Measurements from ENCODE around the gene CDH23. TPM values are rescaled to one million over a fixed set of nuclear protein-coding genes. Genes with fewer than 3 reads are reported as not detected.

CDH23 gene
- total and polyA plus RNA-seq, 5 donors, result 2.4 to 6.3 (median 5.2) TPM

- Histone ChIP-seq H3K27me3 (ENCODE audit: control insufficient read depth, insufficient read depth) (no peaks in the 10 kb centered on the region), H3K4me3 (ENCODE audit: low read length) (no peak overlapping the region), H3K4me1 (ENCODE audit: control insufficient read depth, insufficient read depth, low read length) (peaks cover 4% of the 10 kb centered on the region), H3K27ac (ENCODE audit: low read length) (no peak overlapping the region), H3K9me3 (ENCODE audit: control insufficient read depth, low read length) (no peaks in the 10 kb centered on the region)
- WGBS, result 90% methylated on average over 6 of the region's 6 CpGs
- no peak for ATAC-seq
- intact Hi-C loops (cut with DNase I), result no loop called here
- peak in 1 of 3 donors; percentile 41 for DNase-seq
Observed at GRCh38 chr10:71779641-71780040, 382.9 kb downstream of the CDH23 start.

- intact Hi-C loops (cut with DNase I), result no loop called here
- H3K4me1 ChIP-seq (ENCODE audit: control insufficient read depth, insufficient read depth, low read length), result peaks cover 4% of the 10 kb centered on the region
- peak in 1 of 3 donors; percentile 4 for DNase-seq
- no peak for ATAC-seq
- WGBS, result 90% methylated on average over 7 of the region's 7 CpGs
- H3K4me3 ChIP-seq (ENCODE audit: low read length), result no peak overlapping the region
- H3K27me3 ChIP-seq (ENCODE audit: control insufficient read depth, insufficient read depth), result no peaks in the 10 kb centered on the region
- no peak overlapping the region for H3K27ac ChIP-seq (ENCODE audit: low read length)
- no peaks in the 10 kb centered on the region for H3K9me3 ChIP-seq (ENCODE audit: control insufficient read depth, low read length)
Observed at GRCh38 chr10:71780156-71780555, 383.4 kb downstream of the CDH23 start.

GRCh38 chr10:71780719-71781118 lies 384.0 kb downstream of the CDH23 start:
- Histone ChIP-seq H3K4me1 (ENCODE audit: control insufficient read depth, insufficient read depth, low read length) (peaks cover 4% of the 10 kb centered on the region), H3K4me3 (ENCODE audit: low read length) (no peak overlapping the region), H3K27ac (ENCODE audit: low read length) (no peak overlapping the region), H3K9me3 (ENCODE audit: control insufficient read depth, low read length) (no peaks in the 10 kb centered on the region), H3K27me3 (ENCODE audit: control insufficient read depth, insufficient read depth) (no peaks in the 10 kb centered on the region)
- no peak for ATAC-seq
- 88% methylated on average over 9 of the region's 9 CpGs for WGBS
- intact Hi-C loops (cut with DNase I), result no loop called here
- peak in 1 of 3 donors; percentile 6 for DNase-seq

GRCh38 chr10:71782221-71782916 lies 385.6 kb downstream of the CDH23 start:
- intact Hi-C loops (cut with DNase I), result no loop called here
- peak in 1 of 2 donors; percentile 25 for ATAC-seq
- no peak overlapping the region for H3K27ac ChIP-seq (ENCODE audit: low read length)
- H3K27me3 ChIP-seq (ENCODE audit: control insufficient read depth, insufficient read depth), result no peaks in the 10 kb centered on the region
- H3K4me3 ChIP-seq (ENCODE audit: low read length), result no peak overlapping the region
- 75% methylated on average over 6 of the region's 6 CpGs for WGBS
- peaks cover 4% of the 10 kb centered on the region for H3K4me1 ChIP-seq (ENCODE audit: control insufficient read depth, insufficient read depth, low read length)
- H3K9me3 ChIP-seq (ENCODE audit: control insufficient read depth, low read length), result no peaks in the 10 kb centered on the region
- peak in 1 of 3 donors; percentile 50 for DNase-seq

GRCh38 chr10:71782917-71783490 lies 386.3 kb downstream of the CDH23 start:
- DNase-seq (peak in 1 of 3 donors; percentile 69), ATAC-seq (peak; percentile 48 to 50)
- WGBS, result 29% methylated on average over 7 of the region's 7 CpGs
- no peak overlapping the region for H3K4me3 ChIP-seq (ENCODE audit: low read length)
- H3K9me3 ChIP-seq (ENCODE audit: control insufficient read depth, low read length), result no peaks in the 10 kb centered on the region
- intact Hi-C loops (cut with DNase I), result no loop called here
- H3K27me3 ChIP-seq (ENCODE audit: control insufficient read depth, insufficient read depth), result no peaks in the 10 kb centered on the region
- H3K27ac ChIP-seq (ENCODE audit: low read length), result no peak overlapping the region
- H3K4me1 ChIP-seq (ENCODE audit: control insufficient read depth, insufficient read depth, low read length), result peaks cover 4% of the 10 kb centered on the region

- no peak overlapping the region for H3K4me3 ChIP-seq (ENCODE audit: low read length)
- no peaks in the 10 kb centered on the region for H3K9me3 ChIP-seq (ENCODE audit: control insufficient read depth, low read length)
- ATAC-seq (no peak), DNase-seq (peak in 1 of 3 donors; percentile 29)
- H3K27me3 ChIP-seq (ENCODE audit: control insufficient read depth, insufficient read depth), result no peaks in the 10 kb centered on the region
- no peak overlapping the region for H3K27ac ChIP-seq (ENCODE audit: low read length)
- intact Hi-C loops (cut with DNase I), result no loop called here
- 86% methylated on average over 17 of the region's 17 CpGs for WGBS
- H3K4me1 ChIP-seq (ENCODE audit: control insufficient read depth, insufficient read depth, low read length), result peaks cover 4% of the 10 kb centered on the region
Observed at GRCh38 chr10:71783917-71784678, 387.4 kb downstream of the CDH23 start.

GRCh38 chr10:71784679-71785272 lies 388.1 kb downstream of the CDH23 start:
- Histone ChIP-seq H3K4me3 (ENCODE audit: low read length) (no peak overlapping the region), H3K27me3 (ENCODE audit: control insufficient read depth, insufficient read depth) (no peaks in the 10 kb centered on the region), H3K9me3 (ENCODE audit: control insufficient read depth, low read length) (no peaks in the 10 kb centered on the region), H3K27ac (ENCODE audit: low read length) (no peak overlapping the region), H3K4me1 (ENCODE audit: control insufficient read depth, insufficient read depth, low read length) (peaks cover 4% of the 10 kb centered on the region)
- no peak for ATAC-seq
- peak in 1 of 3 donors; percentile 33 for DNase-seq
- WGBS, result 94% methylated on average over 18 of the region's 18 CpGs
- intact Hi-C loops (cut with DNase I), result no loop called here

- intact Hi-C loops (cut with DNase I), result no loop called here
- DNase-seq (peak in 1 of 3 donors; percentile 3), ATAC-seq (no peak)
- Histone ChIP-seq H3K27me3 (ENCODE audit: control insufficient read depth, insufficient read depth) (no peaks in the 10 kb centered on the region), H3K9me3 (ENCODE audit: control insufficient read depth, low read length) (no peaks in the 10 kb centered on the region), H3K4me3 (ENCODE audit: low read length) (no peak overlapping the region), H3K27ac (ENCODE audit: low read length) (no peak overlapping the region), H3K4me1 (ENCODE audit: control insufficient read depth, insufficient read depth, low read length) (no peaks in the 10 kb centered on the region)
- WGBS, result 87% methylated on average over 8 of the region's 8 CpGs
Observed at GRCh38 chr10:71788954-71789353, 392.2 kb downstream of the CDH23 start.

GRCh38 chr10:71789871-71790270 lies 393.2 kb downstream of the CDH23 start:
- intact Hi-C loops (cut with DNase I), result no loop called here
- DNase-seq (peak in 1 of 3 donors; percentile 10), ATAC-seq (peak in 1 of 2 donors; percentile 9)
- no peaks in the 10 kb centered on the region for H3K9me3 ChIP-seq (ENCODE audit: control insufficient read depth, low read length)
- no peaks in the 10 kb centered on the region for H3K27me3 ChIP-seq (ENCODE audit: control insufficient read depth, insufficient read depth)
- no peak overlapping the region for H3K27ac ChIP-seq (ENCODE audit: low read length)
- no peaks in the 10 kb centered on the region for H3K4me1 ChIP-seq (ENCODE audit: control insufficient read depth, insufficient read depth, low read length)
- H3K4me3 ChIP-seq (ENCODE audit: low read length), result no peak overlapping the region
- WGBS, result 72% methylated on average over 10 of the region's 10 CpGs

GRCh38 chr10:71790749-71791440 lies 394.2 kb downstream of the CDH23 start:
- WGBS, result 83% methylated on average over 17 of the region's 17 CpGs

More at GRCh38 chr10:71790749-71791440, 394.2 kb downstream of the CDH23 start:
- DNase-seq (peak in 1 of 3 donors; percentile 24), ATAC-seq (no peak)
- intact Hi-C loops (cut with DNase I), result no loop called here
- Histone ChIP-seq H3K4me1 (ENCODE audit: control insufficient read depth, insufficient read depth, low read length) (no peaks in the 10 kb centered on the region), H3K9me3 (ENCODE audit: control insufficient read depth, low read length) (no peaks in the 10 kb centered on the region), H3K27me3 (ENCODE audit: control insufficient read depth, insufficient read depth) (no peaks in the 10 kb centered on the region), H3K27ac (ENCODE audit: low read length) (no peak overlapping the region), H3K4me3 (ENCODE audit: low read length) (no peak overlapping the region)

Measured in right cardiac atrium (tissue), 5 donors.